HepG2 (cell line): Measurements from ENCODE around the gene SLC6A9.

Experiments
- CTCF ChIP-seq: sonication (generic); formaldehyde crosslinking; IDR thresholded peaks from 2 replicates; pipeline ENCODE4 v1.5.0; 2020; ENCODE audit warnings: mild to moderate bottlenecking, missing genetic modification reagents, moderate library complexity
- MYNN ChIP-seq: sonication (generic); formaldehyde crosslinking; IDR thresholded peaks from 2 replicates; pipeline ENCODE4 v1.4.0; 2020; ENCODE audit warnings: mild to moderate bottlenecking, low read depth, missing genetic modification reagents
- RFX1 ChIP-seq: fragments of 450-650 bp; IDR thresholded peaks from 2 replicates; pipeline ENCODE4 v1.6.1; 2017
- ZFP36 ChIP-seq: fragments of 150-350 bp; IDR thresholded peaks from 2 replicates; pipeline ENCODE4 v1.6.1; 2018; ENCODE audit warnings: borderline replicate concordance, low read length, low read depth; ENCODE audit not compliant: partially characterized antibody
- ZZZ3 ChIP-seq: sonication (generic); formaldehyde crosslinking; IDR thresholded peaks from 2 replicates; pipeline ENCODE4 v1.4.0; 2020; ENCODE audit warnings: missing genetic modification reagents, mild to moderate bottlenecking, borderline replicate concordance

- TF ChIP-seq CTCF (CRISPR knock-in tag), result no peak
- no peak for TF ChIP-seq RFX1
- TF ChIP-seq MYNN (CRISPR knock-in tag), result no peak
- no peak for TF ChIP-seq ZZZ3 (CRISPR knock-in tag)
- no peak for TF ChIP-seq ZFP36
These were observed 1.9 kb downstream of the SLC6A9 start for GRCh38 chr1:44029260-44029910.
